H1 (cell line): ENCODE measurements around the gene YEATS4. TPM values are rescaled to one million over a fixed set of nuclear protein-coding genes. Genes with fewer than 3 reads are reported as not detected.

ENCODE experiments used
- CTCF ChIA-PET: fragments of 300-600 bp; sonication (Branson Sonifier 250); formaldehyde crosslinking; loops from one replicate; lab custom pipeline; 2021; ENCODE audit not compliant: partially characterized antibody; lab: Charles Lee
- POLR2A ChIA-PET: fragments of 300-600 bp; sonication (Branson Sonifier 250); formaldehyde crosslinking; loops from one replicate; lab custom pipeline; 2021; ENCODE audit warnings: inconsistent platforms; ENCODE audit not compliant: partially characterized antibody; lab: Charles Lee
- DNase-seq, 2 experiments: peaks; one replicate each; pipeline versions ENCODE4 v3.0.0 to v3.0.0-alpha.2; 2010 to 2022; ENCODE audit warnings: low spot score in 2 of 2, low read depth in 1 of 2, mixed read lengths in 1 of 2
- FAIRE-seq: peaks from 2 replicates; lab custom pipeline; 2011; peaks lifted over from hg19 to GRCh38; lab: Jason Lieb, UNC
- H2AFZ ChIP-seq: 2 replicates; pipeline ENCODE4 v1.8.1; 2012; ENCODE audit warnings: low read length, inconsistent platforms
- H2AK5ac ChIP-seq: 2 replicates; pipeline ENCODE4 v1.6.1; 2013; ENCODE audit warnings: low read depth, low read length
- H2BK120ac ChIP-seq: replicated peaks from 2 replicates; pipeline ENCODE3; 2013; ENCODE audit warnings: low read depth, low read length, inconsistent platforms
- H2BK12ac ChIP-seq: 2 replicates; pipeline ENCODE4 v1.6.1; 2013; ENCODE audit warnings: low read depth, low read length
- H2BK15ac ChIP-seq: 2 replicates; pipeline ENCODE4 v1.6.1; 2013; ENCODE audit warnings: low read length
- H2BK20ac ChIP-seq: 2 replicates; pipeline ENCODE4 v1.6.1; 2013; ENCODE audit warnings: low read length
- H2BK5ac ChIP-seq: 2 replicates; pipeline ENCODE4 v1.6.1; 2013; ENCODE audit warnings: low read depth, low read length
- H3K14ac ChIP-seq: 2 replicates; pipeline ENCODE4 v1.6.1; 2013; ENCODE audit warnings: inconsistent platforms; ENCODE audit not compliant: insufficient read length
- H3K18ac ChIP-seq: 2 replicates; pipeline ENCODE4 v1.6.1; 2013; ENCODE audit warnings: low read length; ENCODE audit errors: extremely low read depth
- H3K23ac ChIP-seq: 2 replicates; pipeline ENCODE4 v1.6.1; 2013; ENCODE audit warnings: inconsistent platforms; ENCODE audit not compliant: insufficient read length
- H3K23me2 ChIP-seq: 2 replicates; pipeline ENCODE4 v1.6.1; 2013; ENCODE audit warnings: low read depth, low read length
- H3K27ac ChIP-seq: 2 replicates; pipeline ENCODE4 v1.6.1; 2011; ENCODE audit warnings: low read depth, low read length, inconsistent platforms
- H3K27me3 ChIP-seq, 4 experiments: replicated peaks in 1 of 4; 1 replicate in 1 of 4; 2 replicates in 3 of 4; pipeline versions ENCODE4 v1.6.1 to v1.8.1; 2011 to 2013; ENCODE audit warnings: low read length in 3 of 4, mild to moderate bottlenecking in 3 of 4, inconsistent platforms in 2 of 4, mixed read lengths in 2 of 4, moderate library complexity in 1 of 4; ENCODE audit not compliant: control insufficient read depth in 3 of 4, insufficient read depth in 3 of 4; ENCODE audit errors: extremely low read depth in 1 of 4
- H3K36me3 ChIP-seq, 4 experiments: 2 replicates each; pipeline versions ENCODE4 v1.6.1 to v1.8.1; 2011 to 2013; ENCODE audit warnings: mild to moderate bottlenecking in 4 of 4, low read length in 3 of 4, moderate library complexity in 2 of 4, control low read depth in 1 of 4, inconsistent platforms in 1 of 4; ENCODE audit not compliant: insufficient read depth in 4 of 4, control insufficient read depth in 2 of 4
- H3K4ac ChIP-seq: replicated peaks from 2 replicates; pipeline ENCODE3; 2013; ENCODE audit warnings: low read length, low read depth, mixed read lengths, inconsistent platforms; ENCODE audit not compliant: insufficient read length
- H3K4me1 ChIP-seq, 4 experiments: replicated peaks in 1 of 4; 1 replicate in 1 of 4; 2 replicates in 3 of 4; pipeline versions ENCODE4 v1.6.1 to v1.8.1; 2011 to 2013; ENCODE audit warnings: low read length in 3 of 4, inconsistent platforms in 2 of 4, mixed read lengths in 1 of 4; ENCODE audit not compliant: insufficient read depth in 4 of 4, control insufficient read depth in 3 of 4
- H3K4me2 ChIP-seq, 2 experiments: 2 replicates each; pipeline versions ENCODE4 v1.6.1 to v1.8.1; 2011 to 2013; ENCODE audit warnings: low read depth in 2 of 2, low read length in 2 of 2, control low read depth in 1 of 2, inconsistent platforms in 1 of 2, mild to moderate bottlenecking in 1 of 2; ENCODE audit not compliant: insufficient read depth in 1 of 2
- H3K4me3 ChIP-seq, 4 experiments: fragments of 200-600, 300-600 bp in 1 of 4; sonication (generic), shearing (Covaris generic), sonication (Bioruptor Twin) in 1 of 4; 2 replicates each; pipeline versions ENCODE4 v1.5.1 to v1.8.1; 2011 to 2016; ENCODE audit warnings: low read length in 4 of 4, low read depth in 3 of 4, control low read depth in 2 of 4, inconsistent platforms in 2 of 4, mild to moderate bottlenecking in 2 of 4, mixed read lengths in 1 of 4, moderate library complexity in 1 of 4; ENCODE audit not compliant: insufficient read depth in 2 of 4; ENCODE audit errors: extremely low read depth in 1 of 4
- H3K56ac ChIP-seq: replicated peaks from 2 replicates; pipeline ENCODE3; 2013; ENCODE audit warnings: low read depth, mild to moderate bottlenecking, mixed read lengths, low read length, inconsistent platforms; ENCODE audit not compliant: insufficient read length
- H3K79me1 ChIP-seq: 2 replicates; pipeline ENCODE4 v1.6.1; 2013; ENCODE audit warnings: low read depth, low read length, control low read depth
- H3K79me2 ChIP-seq, 2 experiments: 2 replicates each; pipeline versions ENCODE4 v1.6.1 to v1.8.1; 2012 to 2013; ENCODE audit warnings: low read length in 2 of 2, mild to moderate bottlenecking in 2 of 2, inconsistent platforms in 1 of 2; ENCODE audit not compliant: insufficient read depth in 2 of 2, control insufficient read depth in 1 of 2
- H3K9ac ChIP-seq, 4 experiments: replicated peaks in 1 of 4; 1 replicate in 1 of 4; 2 replicates in 3 of 4; pipeline versions ENCODE4 v1.6.1 to v1.8.1; 2011 to 2013; ENCODE audit warnings: low read depth in 3 of 4, low read length in 3 of 4, control low read depth in 2 of 4, mild to moderate bottlenecking in 2 of 4, moderate library complexity in 2 of 4, inconsistent platforms in 1 of 4; ENCODE audit errors: extremely low read depth in 1 of 4
- H3K9me3 ChIP-seq, 2 experiments: 2 replicates each; pipeline versions ENCODE4 v1.6.1 to v1.8.1; 2012 to 2013; ENCODE audit warnings: mild to moderate bottlenecking in 2 of 2, moderate library complexity in 2 of 2, control low read depth in 1 of 2, inconsistent platforms in 1 of 2, low read depth in 1 of 2, low read length in 1 of 2, mixed read lengths in 1 of 2; ENCODE audit not compliant: insufficient read depth in 2 of 2
- H4K20me1 ChIP-seq, 2 experiments: replicated peaks in 1 of 2; 2 replicates each; pipeline versions ENCODE3 to v1.8.1; 2011 to 2013; ENCODE audit warnings: inconsistent platforms in 2 of 2, low read length in 2 of 2, mild to moderate bottlenecking in 1 of 2; ENCODE audit not compliant: insufficient read depth in 2 of 2, control insufficient read depth in 1 of 2
- H4K5ac ChIP-seq: 2 replicates; pipeline ENCODE4 v1.6.1; 2013; ENCODE audit warnings: low read length, low read depth, mixed read lengths, inconsistent platforms; ENCODE audit not compliant: insufficient read length
- H4K8ac ChIP-seq: 2 replicates; pipeline ENCODE4 v1.8.0; 2013; ENCODE audit warnings: mild to moderate bottlenecking, moderate library complexity, low read length, inconsistent platforms; ENCODE audit not compliant: insufficient read depth; ENCODE audit errors: extremely low read depth
- H4K91ac ChIP-seq: replicated peaks from 2 replicates; pipeline ENCODE3; 2013; ENCODE audit warnings: low read length, mixed read lengths, inconsistent platforms; ENCODE audit not compliant: insufficient read length
- ASH2L ChIP-seq: fragments of 200-600, 300-600 bp; sonication (generic); IDR thresholded peaks from one replicate; pipeline ENCODE4 v1.7.1; 2017; ENCODE audit warnings: low read length
- ATF3 ChIP-seq: IDR thresholded peaks from 2 replicates; pipeline ENCODE4 v1.6.1; 2011; ENCODE audit warnings: low read depth, mild to moderate bottlenecking, low read length; ENCODE audit not compliant: insufficient read depth
- CREB1 ChIP-seq: IDR thresholded peaks from 2 replicates; pipeline ENCODE4 v1.6.1; 2012; ENCODE audit warnings: inconsistent platforms
- CTCF ChIP-seq, 3 experiments: IDR thresholded peaks; 1 replicate in 2 of 3; 2 replicates in 1 of 3; pipeline versions ENCODE4 v1.5.1 to v1.6.1; 2011; ENCODE audit warnings: low read length in 3 of 3, mild to moderate bottlenecking in 3 of 3, inconsistent platforms in 2 of 3, low read depth in 1 of 3, moderate library complexity in 1 of 3; ENCODE audit not compliant: insufficient read depth in 1 of 3; ENCODE audit errors: control extremely low read depth in 1 of 3
- TAF7 ChIP-seq: optimal IDR thresholded peaks from 2 replicates; pipeline ENCODE3; 2011; ENCODE audit warnings: low read depth, mild to moderate bottlenecking, inconsistent platforms, low read length, moderate library complexity, borderline replicate concordance
- USF2 ChIP-seq: IDR thresholded peaks from 2 replicates; pipeline ENCODE4 v1.6.1; 2011; ENCODE audit warnings: low read length, improper control_type of control experiment
- WGBS, 2 experiments: shearing (Covaris generic) in 1 of 2; methylation state at CpG; one replicate each; pipeline versions ENCODE4 v1.1.6 to v1.1.7; 2013 to 2015; ENCODE audit warnings: low lambda C conversion rate in 2 of 2, mixed read lengths in 2 of 2, inconsistent platforms in 1 of 2, low coverage in 1 of 2, missing lambda C conversion rate in 1 of 2; ENCODE audit not compliant: insufficient replicate concordance in 2 of 2, insufficient coverage in 1 of 2, insufficient read length in 1 of 2; ENCODE audit errors: extremely low coverage in 1 of 2, missing lambda C conversion rate in 1 of 2; 5-methylcytosine and 5-hydroxymethylcytosine counted together
- polyA plus RNA-seq, 7 experiments: library from polyadenylated mRNA; depleted of rRNA in 3 of 7; stranded (reverse) in 5 of 7; unstranded in 2 of 7; fragments of >200 nt in 5 of 7; fragments of 200-250 nt in 2 of 7; gene quantifications; 1 replicate in 5 of 7; 2 replicates in 1 of 7; 4 replicates in 1 of 7; pipeline versions ENCODE4 v1.2.1 to v1.2.3, GENCODE V29; 2011 to 2013; ENCODE audit warnings: missing spikeins in 2 of 7, mixed read lengths in 2 of 7
- total RNA-seq: library from RNA; stranded (reverse); fragmentation: NEBNext Ultra II Directional; extraction: Animal tissue kit (Norgen Biotek cat#: 25700); gene quantifications from 2 replicates; pipeline ENCODE4 v1.2.1, GENCODE V29; 2021

YEATS4 gene
- total and polyA plus RNA-seq, 2 of the 8 experiments (the other 6 are each of a cell fraction or from before 2014, with no cell fraction given): 25.7 to 32.5 TPM

- Histone ChIP-seq H3K9ac (no peak overlapping the region), H3K27me3 (peaks cover 0 to 1% (median 0%) of the 10 kb centered on the region in 4 experiments; a peak in 1 of 7 replicates), H4K20me1 (no peaks in the 10 kb centered on the region), H2BK12ac (no peak overlapping the region), H4K8ac (no peak overlapping the region), H3K9me3 (no peaks in the 10 kb centered on the region), H2AK5ac (no peak overlapping the region), H3K27ac (no peak overlapping the region), H4K91ac (no peak overlapping the region), H2AFZ (no peak overlapping the region), H3K23ac (no peak overlapping the region), H4K5ac (no peak overlapping the region), H2BK5ac (no peak overlapping the region), H3K18ac (no peak overlapping the region), H3K4ac (no peak overlapping the region), H3K79me1 (no peaks in the 10 kb centered on the region), H3K4me1 (no peaks in the 10 kb centered on the region), H3K36me3 (peaks cover 0 to 12% (median 3%) of the 10 kb centered on the region in 4 experiments; a peak in 3 of 8 replicates), H2BK15ac (no peak overlapping the region), H3K14ac (no peak overlapping the region), H3K4me3 (no peak overlapping the region), H3K23me2 (no peaks in the 10 kb centered on the region), H3K56ac (no peak overlapping the region), H3K79me2 (no peaks in the 10 kb centered on the region), H2BK120ac (no peak overlapping the region), H2BK20ac (no peak overlapping the region), H3K4me2 (no peak overlapping the region)
- POLR2A ChIA-PET: no interaction called here
- 78% methylated on average over 1 of the region's 1 CpG; no CpG with 5 or more reads in 1 of the 2 experiments for WGBS, 2 experiments
- DNase-seq (no peak), FAIRE-seq (no peak)
- CTCF ChIA-PET: interaction anchor here (0.7 to 3.6 kb wide), 11 partner anchors 10 to 181 kb away, joined by 3 to 23 read pairs (median 3); no protein-coding TSS in a partner anchor
- TF ChIP-seq CREB1 (no peak), ASH2L (no peak), ATF3 (no peak), TAF7 (no peak), USF2 (no peak), CTCF (IDR thresholded peaks at IDR 0.05; ENCODE audit: control extremely low read depth in 1 of 3, insufficient read depth in 1 of 3, low read depth in 1 of 3, low read length in 3 of 3) (no peak)
Observed at GRCh38 chr12:69389831-69390230, 30.3 kb downstream of the YEATS4 start.
